WTC11 (cell line): ENCODE measurements around the gene DCAF17.

Source experiments
- CREB1 ChIP-seq: sonication (generic); formaldehyde crosslinking; IDR thresholded peaks from 2 replicates; pipeline ENCODE4 v1.8.0; 2023; ENCODE audit warnings: mild to moderate bottlenecking, missing genetic modification reagents
- ETV6 ChIP-seq: sonication (generic); formaldehyde crosslinking; IDR thresholded peaks from 2 replicates; pipeline ENCODE4 v1.8.1; 2022; ENCODE audit warnings: mild to moderate bottlenecking, missing genetic modification reagents
- FOXK1 ChIP-seq: sonication (generic); formaldehyde crosslinking; IDR thresholded peaks from 2 replicates; pipeline ENCODE4 v1.8.0; 2022; ENCODE audit warnings: mild to moderate bottlenecking, moderate library complexity, missing genetic modification reagents
- FOXP1 ChIP-seq: sonication (generic); formaldehyde crosslinking; IDR thresholded peaks from 2 replicates; pipeline ENCODE4 v1.8.0; 2022; ENCODE audit warnings: missing genetic modification reagents, mild to moderate bottlenecking, moderate library complexity, borderline replicate concordance
- NR2C2 ChIP-seq: sonication (generic); formaldehyde crosslinking; IDR thresholded peaks from 2 replicates; pipeline ENCODE4 v1.8.0; 2022; ENCODE audit warnings: mild to moderate bottlenecking, missing genetic modification reagents
- SP1 ChIP-seq: sonication (generic); formaldehyde crosslinking; conservative IDR thresholded peaks from 2 replicates; pipeline ENCODE4 v1.8.1; 2022; ENCODE audit warnings: missing genetic modification reagents
- ZNF138 ChIP-seq: sonication (generic); formaldehyde crosslinking; conservative IDR thresholded peaks from 2 replicates; pipeline ENCODE4 v1.8.1; 2022; ENCODE audit warnings: mild to moderate bottlenecking, moderate library complexity, missing genetic modification reagents
- TF ChIP-seq, protein P1 (sequence below): sonication (generic); formaldehyde crosslinking; IDR thresholded peaks from 2 replicates; pipeline ENCODE4 v1.8.0; 2023; ENCODE audit warnings: missing genetic modification reagents
- TF ChIP-seq, protein P2 (sequence below): fragments of 200-600 bp; IDR thresholded peaks from 2 replicates; pipeline ENCODE4 v1.8.0; 2022; ENCODE audit warnings: antibody characterized with exemption
- TF ChIP-seq, protein P3 (sequence below): sonication (generic); formaldehyde crosslinking; IDR thresholded peaks from 2 replicates; pipeline ENCODE4 v1.8.0; 2023; ENCODE audit warnings: missing genetic modification reagents, mild to moderate bottlenecking, borderline replicate concordance
- TF ChIP-seq, protein P4 (sequence below): sonication (generic); formaldehyde crosslinking; IDR thresholded peaks from 2 replicates; pipeline ENCODE4 v1.8.0; 2022; ENCODE audit warnings: missing genetic modification reagents
- TF ChIP-seq, protein P5 (sequence below): sonication (generic); formaldehyde crosslinking; conservative IDR thresholded peaks from 2 replicates; pipeline ENCODE4 v1.8.1; 2022; ENCODE audit warnings: mild to moderate bottlenecking, missing genetic modification reagents
- TF ChIP-seq, protein P6 (sequence below): sonication (generic); formaldehyde crosslinking; IDR thresholded peaks from 2 replicates; pipeline ENCODE4 v1.8.0; 2022; ENCODE audit warnings: mild to moderate bottlenecking, missing genetic modification reagents

DNA sequence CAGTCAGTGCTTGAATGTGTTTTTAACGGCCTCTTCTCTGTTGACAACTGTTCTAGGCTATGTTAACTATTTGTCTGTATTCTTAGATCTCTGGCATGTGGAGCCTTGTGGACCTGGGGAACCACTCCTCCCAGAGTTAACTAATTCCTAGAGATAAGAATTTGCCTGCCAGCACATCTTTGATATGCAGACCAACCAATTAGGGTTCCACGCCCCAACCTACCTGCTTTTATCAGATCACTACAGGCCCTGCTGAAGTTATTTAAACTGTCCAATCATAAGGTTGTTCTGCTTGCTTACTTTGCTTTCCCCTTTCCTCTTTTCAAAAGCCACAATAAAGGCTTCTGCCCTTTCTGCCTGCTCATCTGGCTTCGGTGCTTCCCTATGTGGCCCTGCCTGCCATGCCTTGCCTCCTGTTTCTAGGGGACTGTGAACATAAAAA lies 79.7 kb downstream of the DCAF17 start:
- TF ChIP-seq, protein P1, sequence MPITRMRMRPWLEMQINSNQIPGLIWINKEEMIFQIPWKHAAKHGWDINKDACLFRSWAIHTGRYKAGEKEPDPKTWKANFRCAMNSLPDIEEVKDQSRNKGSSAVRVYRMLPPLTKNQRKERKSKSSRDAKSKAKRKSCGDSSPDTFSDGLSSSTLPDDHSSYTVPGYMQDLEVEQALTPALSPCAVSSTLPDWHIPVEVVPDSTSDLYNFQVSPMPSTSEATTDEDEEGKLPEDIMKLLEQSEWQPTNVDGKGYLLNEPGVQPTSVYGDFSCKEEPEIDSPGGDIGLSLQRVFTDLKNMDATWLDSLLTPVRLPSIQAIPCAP (CRISPR knock-in tag), result no peak
- TF ChIP-seq, protein P2, sequence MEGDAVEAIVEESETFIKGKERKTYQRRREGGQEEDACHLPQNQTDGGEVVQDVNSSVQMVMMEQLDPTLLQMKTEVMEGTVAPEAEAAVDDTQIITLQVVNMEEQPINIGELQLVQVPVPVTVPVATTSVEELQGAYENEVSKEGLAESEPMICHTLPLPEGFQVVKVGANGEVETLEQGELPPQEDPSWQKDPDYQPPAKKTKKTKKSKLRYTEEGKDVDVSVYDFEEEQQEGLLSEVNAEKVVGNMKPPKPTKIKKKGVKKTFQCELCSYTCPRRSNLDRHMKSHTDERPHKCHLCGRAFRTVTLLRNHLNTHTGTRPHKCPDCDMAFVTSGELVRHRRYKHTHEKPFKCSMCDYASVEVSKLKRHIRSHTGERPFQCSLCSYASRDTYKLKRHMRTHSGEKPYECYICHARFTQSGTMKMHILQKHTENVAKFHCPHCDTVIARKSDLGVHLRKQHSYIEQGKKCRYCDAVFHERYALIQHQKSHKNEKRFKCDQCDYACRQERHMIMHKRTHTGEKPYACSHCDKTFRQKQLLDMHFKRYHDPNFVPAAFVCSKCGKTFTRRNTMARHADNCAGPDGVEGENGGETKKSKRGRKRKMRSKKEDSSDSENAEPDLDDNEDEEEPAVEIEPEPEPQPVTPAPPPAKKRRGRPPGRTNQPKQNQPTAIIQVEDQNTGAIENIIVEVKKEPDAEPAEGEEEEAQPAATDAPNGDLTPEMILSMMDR, result no peak
- no peak for TF ChIP-seq CREB1 (CRISPR knock-in tag)
- TF ChIP-seq, protein P3, sequence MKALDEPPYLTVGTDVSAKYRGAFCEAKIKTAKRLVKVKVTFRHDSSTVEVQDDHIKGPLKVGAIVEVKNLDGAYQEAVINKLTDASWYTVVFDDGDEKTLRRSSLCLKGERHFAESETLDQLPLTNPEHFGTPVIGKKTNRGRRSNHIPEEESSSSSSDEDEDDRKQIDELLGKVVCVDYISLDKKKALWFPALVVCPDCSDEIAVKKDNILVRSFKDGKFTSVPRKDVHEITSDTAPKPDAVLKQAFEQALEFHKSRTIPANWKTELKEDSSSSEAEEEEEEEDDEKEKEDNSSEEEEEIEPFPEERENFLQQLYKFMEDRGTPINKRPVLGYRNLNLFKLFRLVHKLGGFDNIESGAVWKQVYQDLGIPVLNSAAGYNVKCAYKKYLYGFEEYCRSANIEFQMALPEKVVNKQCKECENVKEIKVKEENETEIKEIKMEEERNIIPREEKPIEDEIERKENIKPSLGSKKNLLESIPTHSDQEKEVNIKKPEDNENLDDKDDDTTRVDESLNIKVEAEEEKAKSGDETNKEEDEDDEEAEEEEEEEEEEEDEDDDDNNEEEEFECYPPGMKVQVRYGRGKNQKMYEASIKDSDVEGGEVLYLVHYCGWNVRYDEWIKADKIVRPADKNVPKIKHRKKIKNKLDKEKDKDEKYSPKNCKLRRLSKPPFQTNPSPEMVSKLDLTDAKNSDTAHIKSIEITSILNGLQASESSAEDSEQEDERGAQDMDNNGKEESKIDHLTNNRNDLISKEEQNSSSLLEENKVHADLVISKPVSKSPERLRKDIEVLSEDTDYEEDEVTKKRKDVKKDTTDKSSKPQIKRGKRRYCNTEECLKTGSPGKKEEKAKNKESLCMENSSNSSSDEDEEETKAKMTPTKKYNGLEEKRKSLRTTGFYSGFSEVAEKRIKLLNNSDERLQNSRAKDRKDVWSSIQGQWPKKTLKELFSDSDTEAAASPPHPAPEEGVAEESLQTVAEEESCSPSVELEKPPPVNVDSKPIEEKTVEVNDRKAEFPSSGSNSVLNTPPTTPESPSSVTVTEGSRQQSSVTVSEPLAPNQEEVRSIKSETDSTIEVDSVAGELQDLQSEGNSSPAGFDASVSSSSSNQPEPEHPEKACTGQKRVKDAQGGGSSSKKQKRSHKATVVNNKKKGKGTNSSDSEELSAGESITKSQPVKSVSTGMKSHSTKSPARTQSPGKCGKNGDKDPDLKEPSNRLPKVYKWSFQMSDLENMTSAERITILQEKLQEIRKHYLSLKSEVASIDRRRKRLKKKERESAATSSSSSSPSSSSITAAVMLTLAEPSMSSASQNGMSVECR, result no peak
- TF ChIP-seq, protein P4, sequence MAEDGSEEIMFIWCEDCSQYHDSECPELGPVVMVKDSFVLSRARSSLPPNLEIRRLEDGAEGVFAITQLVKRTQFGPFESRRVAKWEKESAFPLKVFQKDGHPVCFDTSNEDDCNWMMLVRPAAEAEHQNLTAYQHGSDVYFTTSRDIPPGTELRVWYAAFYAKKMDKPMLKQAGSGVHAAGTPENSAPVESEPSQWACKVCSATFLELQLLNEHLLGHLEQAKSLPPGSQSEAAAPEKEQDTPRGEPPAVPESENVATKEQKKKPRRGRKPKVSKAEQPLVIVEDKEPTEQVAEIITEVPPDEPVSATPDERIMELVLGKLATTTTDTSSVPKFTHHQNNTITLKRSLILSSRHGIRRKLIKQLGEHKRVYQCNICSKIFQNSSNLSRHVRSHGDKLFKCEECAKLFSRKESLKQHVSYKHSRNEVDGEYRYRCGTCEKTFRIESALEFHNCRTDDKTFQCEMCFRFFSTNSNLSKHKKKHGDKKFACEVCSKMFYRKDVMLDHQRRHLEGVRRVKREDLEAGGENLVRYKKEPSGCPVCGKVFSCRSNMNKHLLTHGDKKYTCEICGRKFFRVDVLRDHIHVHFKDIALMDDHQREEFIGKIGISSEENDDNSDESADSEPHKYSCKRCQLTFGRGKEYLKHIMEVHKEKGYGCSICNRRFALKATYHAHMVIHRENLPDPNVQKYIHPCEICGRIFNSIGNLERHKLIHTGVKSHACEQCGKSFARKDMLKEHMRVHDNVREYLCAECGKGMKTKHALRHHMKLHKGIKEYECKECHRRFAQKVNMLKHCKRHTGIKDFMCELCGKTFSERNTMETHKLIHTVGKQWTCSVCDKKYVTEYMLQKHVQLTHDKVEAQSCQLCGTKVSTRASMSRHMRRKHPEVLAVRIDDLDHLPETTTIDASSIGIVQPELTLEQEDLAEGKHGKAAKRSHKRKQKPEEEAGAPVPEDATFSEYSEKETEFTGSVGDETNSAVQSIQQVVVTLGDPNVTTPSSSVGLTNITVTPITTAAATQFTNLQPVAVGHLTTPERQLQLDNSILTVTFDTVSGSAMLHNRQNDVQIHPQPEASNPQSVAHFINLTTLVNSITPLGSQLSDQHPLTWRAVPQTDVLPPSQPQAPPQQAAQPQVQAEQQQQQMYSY (CRISPR knock-in tag), result no peak
- no peak for TF ChIP-seq NR2C2 (CRISPR knock-in tag)
- TF ChIP-seq, protein P5, sequence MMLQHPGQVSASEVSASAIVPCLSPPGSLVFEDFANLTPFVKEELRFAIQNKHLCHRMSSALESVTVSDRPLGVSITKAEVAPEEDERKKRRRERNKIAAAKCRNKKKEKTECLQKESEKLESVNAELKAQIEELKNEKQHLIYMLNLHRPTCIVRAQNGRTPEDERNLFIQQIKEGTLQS (CRISPR knock-in tag), result no peak
- TF ChIP-seq FOXP1, result no peak
- TF ChIP-seq ZNF138 (CRISPR knock-in tag), result no peak
- no peak for TF ChIP-seq ETV6 (CRISPR knock-in tag)
- TF ChIP-seq SP1 (CRISPR knock-in tag), result no peak
- TF ChIP-seq, protein P6, sequence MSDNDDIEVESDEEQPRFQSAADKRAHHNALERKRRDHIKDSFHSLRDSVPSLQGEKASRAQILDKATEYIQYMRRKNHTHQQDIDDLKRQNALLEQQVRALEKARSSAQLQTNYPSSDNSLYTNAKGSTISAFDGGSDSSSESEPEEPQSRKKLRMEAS, result no peak
- no peak for TF ChIP-seq FOXK1
